ENCODE results near the gene BTBD19. TPM values are rescaled to one million over a fixed set of nuclear protein-coding genes. Genes with fewer than 3 reads are reported as not detected.

Gene BTBD19
- total and polyA plus RNA-seq, 9 of the 15 experiments (the other 6 are each of a cell fraction or from before 2014, with no cell fraction given) = 0.22 to 2.0 (median 0.95) TPM

GRCh38 chr1:44835738-44836675, 27.7 kb downstream of the BTBD19 start (continued):
- TF ChIP-seq, protein P1, sequence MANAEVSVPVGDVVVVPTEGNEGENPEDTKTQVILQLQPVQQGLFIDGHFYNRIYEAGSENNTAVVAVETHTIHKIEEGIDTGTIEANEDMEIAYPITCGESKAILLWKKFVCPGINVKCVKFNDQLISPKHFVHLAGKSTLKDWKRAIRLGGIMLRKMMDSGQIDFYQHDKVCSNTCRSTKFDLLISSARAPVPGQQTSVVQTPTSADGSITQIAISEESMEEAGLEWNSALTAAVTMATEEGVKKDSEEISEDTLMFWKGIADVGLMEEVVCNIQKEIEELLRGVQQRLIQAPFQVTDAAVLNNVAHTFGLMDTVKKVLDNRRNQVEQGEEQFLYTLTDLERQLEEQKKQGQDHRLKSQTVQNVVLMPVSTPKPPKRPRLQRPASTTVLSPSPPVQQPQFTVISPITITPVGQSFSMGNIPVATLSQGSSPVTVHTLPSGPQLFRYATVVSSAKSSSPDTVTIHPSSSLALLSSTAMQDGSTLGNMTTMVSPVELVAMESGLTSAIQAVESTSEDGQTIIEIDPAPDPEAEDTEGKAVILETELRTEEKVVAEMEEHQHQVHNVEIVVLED (CRISPR knock-in tag; IDR thresholded peaks at IDR 0.05) = 0 out of 2 replicates have a peak, but pooled peaks have one; percentile 7
- TF ChIP-seq NCOA6 (IDR thresholded peaks at IDR 0.05) = no peak
- TF ChIP-seq ZNF316 (IDR thresholded peaks at IDR 0.05) = no peak
- no peak for TF ChIP-seq ZC3H8 (IDR thresholded peaks at IDR 0.05)
- TF ChIP-seq PKNOX1 (IDR thresholded peaks at IDR 0.05) = peak; percentile 66
- no peak for TF ChIP-seq CUX1 (CRISPR knock-in tag; IDR thresholded peaks at IDR 0.05)
- TF ChIP-seq SP2 (IDR thresholded peaks at IDR 0.05; ENCODE audit: extremely low read depth, low read depth, low read length, poor library complexity, severe bottlenecking) = no peak
- TF ChIP-seq TCF7 (IDR thresholded peaks at IDR 0.05; ENCODE audit: borderline replicate concordance) = no peak
- 0 out of 2 replicates have a peak, but pooled peaks have one; percentile 13 for TF ChIP-seq MECOM (CRISPR knock-in tag; IDR thresholded peaks at IDR 0.05)
- no peak for TF ChIP-seq MYNN (IDR thresholded peaks at IDR 0.05)
- TF ChIP-seq MYNN (CRISPR knock-in tag; IDR thresholded peaks at IDR 0.05) = no peak
- TF ChIP-seq MCM3 (IDR thresholded peaks at IDR 0.05) = no peak
- TF ChIP-seq, protein P2, sequence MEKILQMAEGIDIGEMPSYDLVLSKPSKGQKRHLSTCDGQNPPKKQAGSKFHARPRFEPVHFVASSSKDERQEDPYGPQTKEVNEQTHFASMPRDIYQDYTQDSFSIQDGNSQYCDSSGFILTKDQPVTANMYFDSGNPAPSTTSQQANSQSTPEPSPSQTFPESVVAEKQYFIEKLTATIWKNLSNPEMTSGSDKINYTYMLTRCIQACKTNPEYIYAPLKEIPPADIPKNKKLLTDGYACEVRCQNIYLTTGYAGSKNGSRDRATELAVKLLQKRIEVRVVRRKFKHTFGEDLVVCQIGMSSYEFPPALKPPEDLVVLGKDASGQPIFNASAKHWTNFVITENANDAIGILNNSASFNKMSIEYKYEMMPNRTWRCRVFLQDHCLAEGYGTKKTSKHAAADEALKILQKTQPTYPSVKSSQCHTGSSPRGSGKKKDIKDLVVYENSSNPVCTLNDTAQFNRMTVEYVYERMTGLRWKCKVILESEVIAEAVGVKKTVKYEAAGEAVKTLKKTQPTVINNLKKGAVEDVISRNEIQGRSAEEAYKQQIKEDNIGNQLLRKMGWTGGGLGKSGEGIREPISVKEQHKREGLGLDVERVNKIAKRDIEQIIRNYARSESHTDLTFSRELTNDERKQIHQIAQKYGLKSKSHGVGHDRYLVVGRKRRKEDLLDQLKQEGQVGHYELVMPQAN (IDR thresholded peaks at IDR 0.05; ENCODE audit: borderline replicate concordance) = no peak
- TF ChIP-seq, protein P3, sequence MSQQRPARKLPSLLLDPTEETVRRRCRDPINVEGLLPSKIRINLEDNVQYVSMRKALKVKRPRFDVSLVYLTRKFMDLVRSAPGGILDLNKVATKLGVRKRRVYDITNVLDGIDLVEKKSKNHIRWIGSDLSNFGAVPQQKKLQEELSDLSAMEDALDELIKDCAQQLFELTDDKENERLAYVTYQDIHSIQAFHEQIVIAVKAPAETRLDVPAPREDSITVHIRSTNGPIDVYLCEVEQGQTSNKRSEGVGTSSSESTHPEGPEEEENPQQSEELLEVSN (IDR thresholded peaks at IDR 0.05; ENCODE audit: borderline replicate concordance in 1 of 2, extremely low read depth in 1 of 2, insufficient read depth in 1 of 2, insufficient read length in 1 of 2, low read depth in 1 of 2, low read length in 1 of 2, poor library complexity in 1 of 2, severe bottlenecking in 1 of 2) = no peak
- TF ChIP-seq ZNF217 (CRISPR knock-in tag; IDR thresholded peaks at IDR 0.05) = no peak
- TF ChIP-seq ETV1 (tag; conservative IDR thresholded peaks at IDR 0.05; ENCODE audit: low read depth) = no peak

Data from K562 (cell line).